SK-N-MC (cell line): Measurements from ENCODE around the gene TTC21A.

ENCODE experiments used
- DNase-seq: peaks from one replicate; pipeline ENCODE4 v3.0.0-alpha.2; 2011; ENCODE audit warnings: low read depth, low spot score
- H3K27ac ChIP-seq: fragments of 200-600 bp; sonication (generic); 2 replicates; pipeline ENCODE4 v1.5.1; 2016; ENCODE audit warnings: mixed run types
- H3K36me3 ChIP-seq: fragments of 200-600 bp; sonication (generic); 2 replicates; pipeline ENCODE4 v1.6.1; 2017; ENCODE audit warnings: antibody characterized with exemption, low read length, mixed read lengths; ENCODE audit not compliant: insufficient read depth
- H3K4me3 ChIP-seq: fragments of 200-600 bp; sonication (generic); 2 replicates; pipeline ENCODE4 v1.5.1; 2016
- H3K9ac ChIP-seq: fragments of 200-600 bp; sonication (generic); 2 replicates; pipeline ENCODE4 v1.8.0; 2017; ENCODE audit warnings: mixed run types, mixed read lengths; ENCODE audit not compliant: insufficient read length
- H3K9me3 ChIP-seq: fragments of 200-600 bp; sonication (generic); 2 replicates; pipeline ENCODE4 v1.6.1; 2017; ENCODE audit warnings: low read depth, mild to moderate bottlenecking, antibody characterized with exemption, low read length, moderate library complexity, mixed read lengths
- EZH2 ChIP-seq: fragments of 200-600 bp; sonication (generic); IDR thresholded peaks from one replicate; pipeline ENCODE4 v1.6.1; 2017; ENCODE audit warnings: antibody characterized with exemption
- FOXP2 ChIP-seq: optimal IDR thresholded peaks from 2 replicates; pipeline ENCODE3; 2011; ENCODE audit warnings: mild to moderate bottlenecking, moderate library complexity; ENCODE audit not compliant: insufficient read depth; ENCODE audit errors: extremely low read length, control extremely low read depth
- POLR2AphosphoS5 ChIP-seq: IDR thresholded peaks from 2 replicates; pipeline ENCODE4 v1.6.1; 2012; ENCODE audit warnings: mild to moderate bottlenecking, low read depth, low read length, borderline replicate concordance

Gene TTC21A

DNA sequence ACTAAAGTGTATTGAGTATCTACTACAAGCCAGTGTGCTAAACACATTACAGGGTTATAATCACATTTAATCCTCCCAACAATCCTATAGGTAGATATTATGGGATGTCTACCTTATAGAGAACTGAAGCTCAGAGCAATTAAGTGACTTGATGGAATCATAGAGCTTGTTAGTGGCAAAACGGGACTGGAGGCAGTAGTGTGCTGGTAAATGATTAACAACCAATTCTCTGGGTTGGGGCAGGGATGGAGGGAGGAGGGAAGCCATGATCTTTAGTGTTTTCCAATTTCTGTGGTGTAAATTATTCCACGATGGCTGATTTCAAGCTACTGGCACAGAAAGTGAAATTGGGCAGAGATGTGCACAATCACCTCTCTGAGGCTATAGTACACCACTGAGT lies 64.4 kb downstream of the TTC21A start:
- Histone ChIP-seq H3K9me3 (no peaks in the 10 kb centered on the region), H3K9ac (no peak overlapping the region), H3K4me3 (no peak overlapping the region), H3K36me3 (no peaks in the 10 kb centered on the region), H3K27ac (no peak overlapping the region)
- no peak for DNase-seq
- no peak for TF ChIP-seq EZH2
- no peak for TF ChIP-seq POLR2AphosphoS5
- TF ChIP-seq FOXP2 = no peak

- TF ChIP-seq EZH2 (no peak), POLR2AphosphoS5 (no peak), FOXP2 (no peak)
- no peak overlapping the region for H3K27ac ChIP-seq
- H3K36me3 ChIP-seq = no peaks in the 10 kb centered on the region
- no peak overlapping the region for H3K9ac ChIP-seq
- no peak overlapping the region for H3K4me3 ChIP-seq
- H3K9me3 ChIP-seq = no peaks in the 10 kb centered on the region
- no peak for DNase-seq
Measured at GRCh38 chr3:39173318-39174125, 66.0 kb downstream of the TTC21A start.

- TF ChIP-seq FOXP2 (no peak), POLR2AphosphoS5 (no peak), EZH2 (no peak)
- no peaks in the 10 kb centered on the region for H3K36me3 ChIP-seq
- no peak overlapping the region for H3K4me3 ChIP-seq
- DNase-seq = no peak
- H3K9me3 ChIP-seq = no peaks in the 10 kb centered on the region
- no peak overlapping the region for H3K27ac ChIP-seq
- H3K9ac ChIP-seq = no peak overlapping the region
Measured at GRCh38 chr3:39176025-39176714, 68.7 kb downstream of the TTC21A start.

- peak overlapping the region; percentile 57 for H3K9ac ChIP-seq
- H3K9me3 ChIP-seq = no peaks in the 10 kb centered on the region
- no peak for TF ChIP-seq FOXP2
- TF ChIP-seq EZH2 = no peak
- TF ChIP-seq POLR2AphosphoS5 = peak; percentile 54
- peak overlapping the region; percentile 76 for H3K4me3 ChIP-seq
- no peaks in the 10 kb centered on the region for H3K36me3 ChIP-seq
- peak; percentile 12 for DNase-seq
- no peak overlapping the region for H3K27ac ChIP-seq
Measured at GRCh38 chr3:39177708-39178332, 70.3 kb downstream of the TTC21A start.

DNA sequence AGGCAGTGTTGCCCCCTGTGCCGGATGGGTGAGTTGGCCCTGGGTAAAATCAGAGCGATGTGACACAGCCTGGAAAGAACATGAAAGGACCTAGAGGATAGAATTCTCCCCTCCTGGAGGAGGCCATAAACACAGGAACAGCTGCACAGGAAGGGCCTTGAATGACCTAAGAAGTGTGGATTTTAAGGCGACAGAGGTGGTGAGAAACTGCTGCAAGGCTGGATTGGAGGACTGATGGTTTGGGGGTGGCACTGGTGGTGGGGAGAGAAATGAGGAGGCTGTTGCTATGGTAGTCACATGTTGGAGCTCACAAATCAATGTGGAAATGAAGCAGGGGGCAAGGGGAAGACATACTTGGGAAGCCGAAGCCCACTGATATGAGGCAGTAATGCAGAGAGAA lies 71.1 kb downstream of the TTC21A start:
- TF ChIP-seq POLR2AphosphoS5 (no peak), FOXP2 (no peak), EZH2 (no peak)
- no peak for DNase-seq
- Histone ChIP-seq H3K27ac (no peak overlapping the region), H3K9me3 (no peaks in the 10 kb centered on the region), H3K36me3 (no peaks in the 10 kb centered on the region), H3K9ac (peak overlapping the region; percentile 57), H3K4me3 (peak overlapping the region; percentile 76)

DNA sequence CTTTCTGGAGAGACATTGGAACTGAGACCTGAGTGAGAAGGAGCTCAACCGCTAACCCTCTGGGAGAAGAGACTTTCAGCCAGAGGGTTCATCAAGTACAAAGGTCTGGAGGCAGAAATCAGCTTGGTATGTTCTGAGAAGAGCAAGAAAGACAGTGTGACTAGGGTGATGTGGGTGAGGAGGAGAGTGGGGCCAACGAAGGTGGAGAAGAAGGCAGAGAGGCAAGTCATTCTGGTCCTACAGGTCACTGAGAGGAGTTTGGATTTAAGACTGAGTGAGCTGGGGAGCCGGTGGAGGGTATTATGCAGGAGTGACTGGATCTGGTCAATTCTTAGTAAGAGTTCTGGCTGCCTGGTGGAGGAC lies 72.7 kb downstream of the TTC21A start:
- Histone ChIP-seq H3K36me3 (no peaks in the 10 kb centered on the region), H3K9ac (no peak overlapping the region), H3K4me3 (peak overlapping the region; percentile 53; the same call in 1 of the 2 replicates), H3K9me3 (no peaks in the 10 kb centered on the region), H3K27ac (no peak overlapping the region)
- no peak for DNase-seq
- TF ChIP-seq FOXP2 = no peak
- TF ChIP-seq POLR2AphosphoS5 = no peak
- no peak for TF ChIP-seq EZH2

DNA sequence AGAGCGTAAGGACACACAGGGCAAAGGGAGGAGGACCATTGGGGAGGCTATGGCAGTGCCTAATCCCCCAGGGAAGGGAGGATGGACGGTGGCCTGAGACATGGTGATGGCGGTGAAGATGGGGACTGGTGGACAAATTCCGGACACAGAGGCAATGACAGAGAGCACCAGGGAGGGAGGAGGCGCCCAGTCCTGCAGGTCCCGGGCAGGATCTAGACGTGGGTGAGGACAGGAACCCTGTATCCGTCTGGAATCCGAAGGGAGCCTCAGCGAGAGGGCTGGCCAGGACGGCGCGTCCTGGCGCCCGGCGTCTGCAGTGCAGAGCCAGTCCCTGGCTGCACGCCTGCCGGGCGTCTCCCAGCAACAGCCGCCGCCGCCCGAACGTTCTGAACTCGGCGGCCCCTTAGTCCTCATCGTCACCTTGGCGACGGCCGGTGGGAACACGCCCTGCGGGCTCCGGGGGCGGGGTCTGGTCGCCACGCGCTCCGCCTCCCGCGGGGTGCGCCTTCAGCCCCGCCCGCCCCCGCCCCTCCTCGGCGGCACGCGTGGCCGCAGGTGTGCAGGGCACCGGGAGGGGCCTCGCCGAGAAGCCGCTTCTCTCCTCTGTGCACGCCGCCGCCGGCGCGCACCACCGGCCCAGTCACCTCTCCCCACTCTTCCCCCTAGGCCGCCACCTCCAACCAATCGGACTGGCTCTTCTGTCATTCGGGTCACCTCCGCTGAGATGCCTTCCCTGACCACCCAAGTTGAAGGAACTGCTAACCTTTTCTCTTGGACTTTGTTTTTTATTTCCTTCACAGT lies 73.3 kb downstream of the TTC21A start:
- TF ChIP-seq EZH2 (no peak), POLR2AphosphoS5 (no peak), FOXP2 (no peak)
- DNase-seq = no peak

More for the DNA sequence above, 73.3 kb downstream of the TTC21A start:
- H3K4me3 ChIP-seq = peak overlapping the region; percentile 53
- H3K9ac ChIP-seq = no peak overlapping the region
- H3K27ac ChIP-seq = no peak overlapping the region
- no peaks in the 10 kb centered on the region for H3K36me3 ChIP-seq
- no peaks in the 10 kb centered on the region for H3K9me3 ChIP-seq
